HEK293 (cell line): ENCODE results near the gene CELSR3.

Experiments used
- CTCF ChIA-PET: fragments of 350-600 bp; formaldehyde crosslinking; extraction: SDS; loops from one replicate; lab custom pipeline; 2021; ENCODE audit warnings: antibody characterized with exemption; lab: Yijun Ruan, JAX
- POLR2A ChIA-PET: fragments of 300-600 bp; formaldehyde crosslinking; extraction: SDS; loops from one replicate; lab custom pipeline; 2020; ENCODE audit warnings: antibody characterized with exemption, inconsistent platforms; lab: Yijun Ruan, JAX
- H3K27ac ChIP-seq: fragments of 200-500 bp; sonication (Bioruptor generic); 2 replicates; pipeline ENCODE4 v1.5.1; 2014; ENCODE audit warnings: low read depth, low read length, control low read depth, inconsistent platforms; ENCODE audit errors: extremely low read depth
- H3K36me3 ChIP-seq, 2 experiments: fragments of 200-500 bp in 1 of 2; sonication (Bioruptor generic) in 1 of 2; 1 replicate in 1 of 2; 2 replicates in 1 of 2; pipeline ENCODE4 v1.5.1; 2014 to 2017; ENCODE audit warnings: inconsistent platforms in 2 of 2, low read length in 2 of 2; ENCODE audit not compliant: control insufficient read depth in 2 of 2, insufficient read depth in 1 of 2
- H3K4me1 ChIP-seq: fragments of 200-500 bp; sonication (Bioruptor generic); 2 replicates; pipeline ENCODE4 v1.5.1; 2014; ENCODE audit warnings: mild to moderate bottlenecking, low read length, inconsistent platforms; ENCODE audit not compliant: control insufficient read depth, insufficient read depth
- H3K4me3 ChIP-seq: 2 replicates; pipeline ENCODE4 v1.5.1; 2011; ENCODE audit warnings: low read depth, mild to moderate bottlenecking, control low read depth, low read length, moderate library complexity
- H3K9me3 ChIP-seq: fragments of 200-500 bp; sonication (Bioruptor generic); 2 replicates; pipeline ENCODE4 v1.5.1; 2014; ENCODE audit warnings: low read depth, low read length, inconsistent platforms; ENCODE audit not compliant: control insufficient read depth, insufficient read depth
- FEZF1 ChIP-seq: fragments of 450-650 bp; formaldehyde crosslinking; IDR thresholded peaks from 2 replicates; pipeline ENCODE4 v1.5.1; 2016; ENCODE audit warnings: missing biosample characterization, missing genetic modification characterization
- KLF1 ChIP-seq: fragments of 450-650 bp; formaldehyde crosslinking; IDR thresholded peaks from 2 replicates; pipeline ENCODE4 v1.5.1; 2016; ENCODE audit warnings: missing biosample characterization, missing genetic modification characterization
- KLF8 ChIP-seq: fragments of 450-650 bp; formaldehyde crosslinking; IDR thresholded peaks from 2 replicates; pipeline ENCODE4 v1.5.1; 2016; ENCODE audit warnings: missing biosample characterization, missing genetic modification characterization
- KLF9 ChIP-seq: fragments of 450-650 bp; formaldehyde crosslinking; IDR thresholded peaks from 2 replicates; pipeline ENCODE4 v1.5.1; 2016; ENCODE audit warnings: missing biosample characterization, missing genetic modification characterization, low read depth
- SCRT1 ChIP-seq: fragments of 450-650 bp; formaldehyde crosslinking; IDR thresholded peaks from 2 replicates; pipeline ENCODE4 v1.5.1; 2016; ENCODE audit warnings: missing biosample characterization, missing genetic modification characterization, borderline replicate concordance
- SP2 ChIP-seq: fragments of 450-650 bp; formaldehyde crosslinking; IDR thresholded peaks from 2 replicates; pipeline ENCODE4 v1.5.1; 2016; ENCODE audit warnings: missing biosample characterization, missing genetic modification characterization
- SP3 ChIP-seq: fragments of 450-650 bp; formaldehyde crosslinking; IDR thresholded peaks from 2 replicates; pipeline ENCODE4 v1.5.1; 2016; ENCODE audit warnings: missing biosample characterization, missing genetic modification characterization
- SP7 ChIP-seq: fragments of 450-650 bp; formaldehyde crosslinking; IDR thresholded peaks from 2 replicates; pipeline ENCODE4 v1.5.1; 2016; ENCODE audit warnings: missing biosample characterization, missing genetic modification characterization
- YY2 ChIP-seq: fragments of 450-650 bp; formaldehyde crosslinking; IDR thresholded peaks from 2 replicates; pipeline ENCODE4 v1.5.1; 2016; ENCODE audit warnings: missing biosample characterization, missing genetic modification characterization
- ZEB2 ChIP-seq: fragments of 450-650 bp; formaldehyde crosslinking; IDR thresholded peaks from 2 replicates; pipeline ENCODE4 v1.5.1; 2016; ENCODE audit warnings: missing biosample characterization, missing genetic modification characterization
- ZFHX2 ChIP-seq: fragments of 450-650 bp; formaldehyde crosslinking; conservative IDR thresholded peaks from 2 replicates; pipeline ENCODE4 v1.5.1; 2016; ENCODE audit warnings: missing biosample characterization, missing genetic modification characterization
- ZNF169 ChIP-seq: fragments of 450-650 bp; formaldehyde crosslinking; IDR thresholded peaks from 2 replicates; pipeline ENCODE4 v1.5.1; 2016; ENCODE audit warnings: missing biosample characterization, missing genetic modification characterization
- ZNF335 ChIP-seq: fragments of 450-650 bp; formaldehyde crosslinking; conservative IDR thresholded peaks from 2 replicates; pipeline ENCODE4 v1.5.1; 2016; ENCODE audit warnings: missing biosample characterization, missing genetic modification characterization
- ZNF433 ChIP-seq: fragments of 450-650 bp; formaldehyde crosslinking; IDR thresholded peaks from 2 replicates; pipeline ENCODE4 v1.5.1; 2016; ENCODE audit warnings: missing biosample characterization, missing genetic modification characterization, low read depth
- ZNF600 ChIP-seq: fragments of 450-650 bp; formaldehyde crosslinking; IDR thresholded peaks from 2 replicates; pipeline ENCODE4 v1.5.1; 2016; ENCODE audit warnings: missing biosample characterization, missing genetic modification characterization
- ZSCAN30 ChIP-seq: fragments of 450-650 bp; IDR thresholded peaks from 2 replicates; pipeline ENCODE4 v1.5.1; 2018; ENCODE audit warnings: missing biosample characterization, mild to moderate bottlenecking, missing genetic modification characterization, moderate library complexity
- TF ChIP-seq, protein P1 (sequence below): fragments of 450-650 bp; formaldehyde crosslinking; IDR thresholded peaks from 2 replicates; pipeline ENCODE4 v1.5.1; 2016; ENCODE audit warnings: missing biosample characterization, missing genetic modification characterization
- TF ChIP-seq, protein P2 (sequence below): fragments of 450-650 bp; formaldehyde crosslinking; IDR thresholded peaks from 2 replicates; pipeline ENCODE4 v1.5.1; 2016; ENCODE audit warnings: missing biosample characterization, missing genetic modification characterization
- TF ChIP-seq, protein P3 (sequence below): fragments of 450-650 bp; formaldehyde crosslinking; IDR thresholded peaks from 2 replicates; pipeline ENCODE4 v1.5.1; 2016; ENCODE audit warnings: missing biosample characterization, missing genetic modification characterization
- TF ChIP-seq, protein P4 (sequence below): fragments of 450-650 bp; formaldehyde crosslinking; IDR thresholded peaks from 2 replicates; pipeline ENCODE4 v1.5.1; 2016; ENCODE audit warnings: missing biosample characterization, missing genetic modification characterization

CELSR3 gene, protein sequence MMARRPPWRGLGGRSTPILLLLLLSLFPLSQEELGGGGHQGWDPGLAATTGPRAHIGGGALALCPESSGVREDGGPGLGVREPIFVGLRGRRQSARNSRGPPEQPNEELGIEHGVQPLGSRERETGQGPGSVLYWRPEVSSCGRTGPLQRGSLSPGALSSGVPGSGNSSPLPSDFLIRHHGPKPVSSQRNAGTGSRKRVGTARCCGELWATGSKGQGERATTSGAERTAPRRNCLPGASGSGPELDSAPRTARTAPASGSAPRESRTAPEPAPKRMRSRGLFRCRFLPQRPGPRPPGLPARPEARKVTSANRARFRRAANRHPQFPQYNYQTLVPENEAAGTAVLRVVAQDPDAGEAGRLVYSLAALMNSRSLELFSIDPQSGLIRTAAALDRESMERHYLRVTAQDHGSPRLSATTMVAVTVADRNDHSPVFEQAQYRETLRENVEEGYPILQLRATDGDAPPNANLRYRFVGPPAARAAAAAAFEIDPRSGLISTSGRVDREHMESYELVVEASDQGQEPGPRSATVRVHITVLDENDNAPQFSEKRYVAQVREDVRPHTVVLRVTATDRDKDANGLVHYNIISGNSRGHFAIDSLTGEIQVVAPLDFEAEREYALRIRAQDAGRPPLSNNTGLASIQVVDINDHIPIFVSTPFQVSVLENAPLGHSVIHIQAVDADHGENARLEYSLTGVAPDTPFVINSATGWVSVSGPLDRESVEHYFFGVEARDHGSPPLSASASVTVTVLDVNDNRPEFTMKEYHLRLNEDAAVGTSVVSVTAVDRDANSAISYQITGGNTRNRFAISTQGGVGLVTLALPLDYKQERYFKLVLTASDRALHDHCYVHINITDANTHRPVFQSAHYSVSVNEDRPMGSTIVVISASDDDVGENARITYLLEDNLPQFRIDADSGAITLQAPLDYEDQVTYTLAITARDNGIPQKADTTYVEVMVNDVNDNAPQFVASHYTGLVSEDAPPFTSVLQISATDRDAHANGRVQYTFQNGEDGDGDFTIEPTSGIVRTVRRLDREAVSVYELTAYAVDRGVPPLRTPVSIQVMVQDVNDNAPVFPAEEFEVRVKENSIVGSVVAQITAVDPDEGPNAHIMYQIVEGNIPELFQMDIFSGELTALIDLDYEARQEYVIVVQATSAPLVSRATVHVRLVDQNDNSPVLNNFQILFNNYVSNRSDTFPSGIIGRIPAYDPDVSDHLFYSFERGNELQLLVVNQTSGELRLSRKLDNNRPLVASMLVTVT (N-terminal part only)

DNA sequence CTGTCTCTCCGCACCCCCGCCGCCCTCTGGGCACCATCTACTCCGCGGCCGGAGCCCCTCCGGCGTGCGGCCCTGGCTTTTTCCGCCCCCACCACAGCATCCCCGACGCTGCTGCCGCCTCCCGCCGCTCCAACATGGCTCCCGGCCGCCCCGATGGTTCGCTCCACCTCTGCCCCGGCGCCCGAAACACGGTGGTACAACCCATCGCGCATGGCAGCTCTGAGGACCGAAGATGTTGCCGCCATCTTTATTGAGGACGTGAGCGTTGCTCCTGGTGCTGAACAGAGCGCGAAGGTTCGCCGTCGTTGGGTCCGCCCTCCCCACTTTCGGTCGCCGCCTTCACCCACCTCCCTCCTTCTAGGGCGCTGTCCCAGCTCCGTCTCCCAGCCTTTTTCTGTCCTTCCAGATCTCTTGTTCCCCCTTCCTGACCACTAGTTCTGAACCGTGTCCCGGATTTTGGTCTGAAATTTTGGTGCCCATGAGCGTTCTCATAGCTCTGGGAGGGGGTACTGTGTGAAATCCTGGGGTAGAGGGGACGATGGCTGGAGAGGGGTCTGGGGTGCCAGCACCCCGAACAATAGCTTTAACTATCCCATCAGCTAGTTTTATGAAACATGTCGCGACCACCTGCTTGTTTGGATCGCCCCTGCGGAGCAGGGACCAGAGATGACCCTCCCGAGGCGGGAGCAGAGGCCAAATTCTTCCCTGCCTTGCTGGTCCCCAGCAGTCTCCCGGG lies at the start of gene CELSR3:
Gene CELSR3 (minus strand): TSS at position 134 of the 736 bp plus-strand sequence. CDS start 252 bp downstream, outside the sequence.
- Histone ChIP-seq H3K4me1 (no peaks in the 10 kb centered on the region), H3K36me3 (no peaks in the 10 kb centered on the region; a peak in 1 of 3 replicates), H3K4me3 (peak within 1 kb of the TSS; percentile 60), H3K27ac (peak within 1 kb of the TSS; percentile 51; the same call in 1 of the 2 replicates), H3K9me3 (no peaks in the 10 kb centered on the region)
- ChIA-PET POLR2A (interaction anchor here (0.6 to 3.4 kb wide), 4 partner anchors 17 to 297 kb away, joined by 3 to 13 read pairs (median 6); partner anchors contain the start of genes NCKIPSD and SLC26A6), CTCF (interaction anchor here (0.6 to 2.0 kb wide), 4 partner anchors 14 to 133 kb away, joined by 3 to 13 read pairs (median 4); partner anchors contain the start of gene SLC26A6)
- 0 out of 2 replicates have a peak, but pooled peaks have one; percentile 39 for TF ChIP-seq KLF8 (tag by site-specific recombination)
- TF ChIP-seq ZNF600 (tag by site-specific recombination), result peak; percentile 52; the same call in 1 of the 2 replicates
- TF ChIP-seq ZFHX2 (tag by site-specific recombination), result 0 out of 2 replicates have a peak, but pooled peaks have one; percentile 14
- TF ChIP-seq, protein P1, sequence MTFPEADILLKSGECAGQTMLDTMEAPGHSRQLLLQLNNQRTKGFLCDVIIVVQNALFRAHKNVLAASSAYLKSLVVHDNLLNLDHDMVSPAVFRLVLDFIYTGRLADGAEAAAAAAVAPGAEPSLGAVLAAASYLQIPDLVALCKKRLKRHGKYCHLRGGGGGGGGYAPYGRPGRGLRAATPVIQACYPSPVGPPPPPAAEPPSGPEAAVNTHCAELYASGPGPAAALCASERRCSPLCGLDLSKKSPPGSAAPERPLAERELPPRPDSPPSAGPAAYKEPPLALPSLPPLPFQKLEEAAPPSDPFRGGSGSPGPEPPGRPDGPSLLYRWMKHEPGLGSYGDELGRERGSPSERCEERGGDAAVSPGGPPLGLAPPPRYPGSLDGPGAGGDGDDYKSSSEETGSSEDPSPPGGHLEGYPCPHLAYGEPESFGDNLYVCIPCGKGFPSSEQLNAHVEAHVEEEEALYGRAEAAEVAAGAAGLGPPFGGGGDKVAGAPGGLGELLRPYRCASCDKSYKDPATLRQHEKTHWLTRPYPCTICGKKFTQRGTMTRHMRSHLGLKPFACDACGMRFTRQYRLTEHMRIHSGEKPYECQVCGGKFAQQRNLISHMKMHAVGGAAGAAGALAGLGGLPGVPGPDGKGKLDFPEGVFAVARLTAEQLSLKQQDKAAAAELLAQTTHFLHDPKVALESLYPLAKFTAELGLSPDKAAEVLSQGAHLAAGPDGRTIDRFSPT (tag by site-specific recombination), result peak; percentile 82; the same call in 1 of the 2 replicates
- TF ChIP-seq ZNF433 (tag by site-specific recombination), result 0 out of 2 replicates have a peak, but pooled peaks have one; percentile 26
- TF ChIP-seq KLF9 (tag by site-specific recombination), result peak; percentile 24
- TF ChIP-seq FEZF1 (tag by site-specific recombination), result no peak
- peak; percentile 90 for TF ChIP-seq YY2 (tag by site-specific recombination)
- 0 out of 2 replicates have a peak, but pooled peaks have one; percentile 10 for TF ChIP-seq SP7 (tag by site-specific recombination)
- no peak for TF ChIP-seq ZNF169 (tag by site-specific recombination)
- peak; percentile 78 for TF ChIP-seq ZSCAN30 (tag by site-specific recombination)
- peak; percentile 52 for TF ChIP-seq ZNF335 (tag by site-specific recombination)
- TF ChIP-seq ZEB2 (tag by site-specific recombination), result peak; percentile 48
- TF ChIP-seq, protein P2, sequence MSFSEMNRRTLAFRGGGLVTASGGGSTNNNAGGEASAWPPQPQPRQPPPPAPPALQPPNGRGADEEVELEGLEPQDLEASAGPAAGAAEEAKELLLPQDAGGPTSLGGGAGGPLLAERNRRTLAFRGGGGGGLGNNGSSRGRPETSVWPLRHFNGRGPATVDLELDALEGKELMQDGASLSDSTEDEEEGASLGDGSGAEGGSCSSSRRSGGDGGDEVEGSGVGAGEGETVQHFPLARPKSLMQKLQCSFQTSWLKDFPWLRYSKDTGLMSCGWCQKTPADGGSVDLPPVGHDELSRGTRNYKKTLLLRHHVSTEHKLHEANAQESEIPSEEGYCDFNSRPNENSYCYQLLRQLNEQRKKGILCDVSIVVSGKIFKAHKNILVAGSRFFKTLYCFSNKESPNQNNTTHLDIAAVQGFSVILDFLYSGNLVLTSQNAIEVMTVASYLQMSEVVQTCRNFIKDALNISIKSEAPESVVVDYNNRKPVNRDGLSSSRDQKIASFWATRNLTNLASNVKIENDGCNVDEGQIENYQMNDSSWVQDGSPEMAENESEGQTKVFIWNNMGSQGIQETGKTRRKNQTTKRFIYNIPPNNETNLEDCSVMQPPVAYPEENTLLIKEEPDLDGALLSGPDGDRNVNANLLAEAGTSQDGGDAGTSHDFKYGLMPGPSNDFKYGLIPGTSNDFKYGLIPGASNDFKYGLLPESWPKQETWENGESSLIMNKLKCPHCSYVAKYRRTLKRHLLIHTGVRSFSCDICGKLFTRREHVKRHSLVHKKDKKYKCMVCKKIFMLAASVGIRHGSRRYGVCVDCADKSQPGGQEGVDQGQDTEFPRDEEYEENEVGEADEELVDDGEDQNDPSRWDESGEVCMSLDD (tag by site-specific recombination), result peak; percentile 83
- no peak for TF ChIP-seq SCRT1 (tag by site-specific recombination)
- peak; percentile 34; the same call in 1 of the 2 replicates for TF ChIP-seq KLF1 (tag by site-specific recombination)
- TF ChIP-seq, protein P3, sequence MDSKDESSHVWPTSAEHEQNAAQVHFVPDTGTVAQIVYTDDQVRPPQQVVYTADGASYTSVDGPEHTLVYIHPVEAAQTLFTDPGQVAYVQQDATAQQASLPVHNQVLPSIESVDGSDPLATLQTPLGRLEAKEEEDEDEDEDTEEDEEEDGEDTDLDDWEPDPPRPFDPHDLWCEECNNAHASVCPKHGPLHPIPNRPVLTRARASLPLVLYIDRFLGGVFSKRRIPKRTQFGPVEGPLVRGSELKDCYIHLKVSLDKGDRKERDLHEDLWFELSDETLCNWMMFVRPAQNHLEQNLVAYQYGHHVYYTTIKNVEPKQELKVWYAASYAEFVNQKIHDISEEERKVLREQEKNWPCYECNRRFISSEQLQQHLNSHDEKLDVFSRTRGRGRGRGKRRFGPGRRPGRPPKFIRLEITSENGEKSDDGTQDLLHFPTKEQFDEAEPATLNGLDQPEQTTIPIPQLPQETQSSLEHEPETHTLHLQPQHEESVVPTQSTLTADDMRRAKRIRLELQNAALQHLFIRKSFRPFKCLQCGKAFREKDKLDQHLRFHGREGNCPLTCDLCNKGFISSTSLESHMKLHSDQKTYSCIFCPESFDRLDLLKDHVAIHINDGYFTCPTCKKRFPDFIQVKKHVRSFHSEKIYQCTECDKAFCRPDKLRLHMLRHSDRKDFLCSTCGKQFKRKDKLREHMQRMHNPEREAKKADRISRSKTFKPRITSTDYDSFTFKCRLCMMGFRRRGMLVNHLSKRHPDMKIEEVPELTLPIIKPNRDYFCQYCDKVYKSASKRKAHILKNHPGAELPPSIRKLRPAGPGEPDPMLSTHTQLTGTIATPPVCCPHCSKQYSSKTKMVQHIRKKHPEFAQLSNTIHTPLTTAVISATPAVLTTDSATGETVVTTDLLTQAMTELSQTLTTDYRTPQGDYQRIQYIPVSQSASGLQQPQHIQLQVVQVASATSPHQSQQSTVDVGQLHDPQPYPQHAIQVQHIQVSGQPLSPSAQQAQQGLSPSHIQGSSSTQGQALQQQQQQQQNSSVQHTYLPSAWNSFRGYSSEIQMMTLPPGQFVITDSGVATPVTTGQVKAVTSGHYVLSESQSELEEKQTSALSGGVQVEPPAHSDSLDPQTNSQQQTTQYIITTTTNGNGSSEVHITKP (tag by site-specific recombination), result peak; percentile 97
- TF ChIP-seq SP2 (tag by site-specific recombination), result peak; percentile 74
- TF ChIP-seq, protein P4, sequence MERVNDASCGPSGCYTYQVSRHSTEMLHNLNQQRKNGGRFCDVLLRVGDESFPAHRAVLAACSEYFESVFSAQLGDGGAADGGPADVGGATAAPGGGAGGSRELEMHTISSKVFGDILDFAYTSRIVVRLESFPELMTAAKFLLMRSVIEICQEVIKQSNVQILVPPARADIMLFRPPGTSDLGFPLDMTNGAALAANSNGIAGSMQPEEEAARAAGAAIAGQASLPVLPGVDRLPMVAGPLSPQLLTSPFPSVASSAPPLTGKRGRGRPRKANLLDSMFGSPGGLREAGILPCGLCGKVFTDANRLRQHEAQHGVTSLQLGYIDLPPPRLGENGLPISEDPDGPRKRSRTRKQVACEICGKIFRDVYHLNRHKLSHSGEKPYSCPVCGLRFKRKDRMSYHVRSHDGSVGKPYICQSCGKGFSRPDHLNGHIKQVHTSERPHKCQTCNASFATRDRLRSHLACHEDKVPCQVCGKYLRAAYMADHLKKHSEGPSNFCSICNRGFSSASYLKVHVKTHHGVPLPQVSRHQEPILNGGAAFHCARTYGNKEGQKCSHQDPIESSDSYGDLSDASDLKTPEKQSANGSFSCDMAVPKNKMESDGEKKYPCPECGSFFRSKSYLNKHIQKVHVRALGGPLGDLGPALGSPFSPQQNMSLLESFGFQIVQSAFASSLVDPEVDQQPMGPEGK (tag by site-specific recombination), result peak; percentile 8; the same call in 1 of the 2 replicates
- peak; percentile 65 for TF ChIP-seq SP3
